Amniotic epithelial cell (primary cell): ENCODE results near the gene CT45A8.
"Not testable (repeated sequence)": the region's sequence is repeated elsewhere in the genome, so short reads cannot be mapped to it uniquely, and the experiment has no call there.

Experiments used
- DNase-seq: peaks from one replicate; pipeline ENCODE4 v3.0.0-alpha.2; 2010; ENCODE audit warnings: low read depth

Gene CT45A8, protein sequence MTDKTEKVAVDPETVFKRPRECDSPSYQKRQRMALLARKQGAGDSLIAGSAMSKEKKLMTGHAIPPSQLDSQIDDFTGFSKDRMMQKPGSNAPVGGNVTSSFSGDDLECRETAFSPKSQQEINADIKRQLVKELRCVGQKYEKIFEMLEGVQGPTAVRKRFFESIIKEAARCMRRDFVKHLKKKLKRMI

DNA sequence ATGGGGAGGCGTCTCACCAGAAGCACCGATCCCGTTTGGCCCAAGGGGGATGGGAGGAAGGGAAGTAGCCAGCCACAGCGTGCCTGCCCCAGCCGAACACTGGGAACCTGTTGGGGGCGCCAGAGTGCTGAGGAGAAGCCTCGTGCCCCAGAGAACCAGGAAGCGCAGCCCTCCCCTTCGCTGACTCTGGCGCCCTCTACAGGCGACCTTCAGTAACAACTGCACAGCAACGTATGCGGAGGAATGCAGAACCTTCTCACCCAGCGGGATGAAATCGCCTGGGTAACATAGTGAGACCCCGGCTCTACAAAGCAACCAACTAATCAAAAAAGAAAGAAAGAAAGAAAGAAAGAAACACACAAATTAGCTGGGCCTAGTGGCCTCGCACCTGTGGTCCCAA is at the start of gene CT45A8:
Gene CT45A8 (minus strand): TSS at position 101 of the 400 bp plus-strand sequence. CDS start 3,755 bp downstream, outside the sequence.
- DNase-seq = not testable (repeated sequence)

DNA sequence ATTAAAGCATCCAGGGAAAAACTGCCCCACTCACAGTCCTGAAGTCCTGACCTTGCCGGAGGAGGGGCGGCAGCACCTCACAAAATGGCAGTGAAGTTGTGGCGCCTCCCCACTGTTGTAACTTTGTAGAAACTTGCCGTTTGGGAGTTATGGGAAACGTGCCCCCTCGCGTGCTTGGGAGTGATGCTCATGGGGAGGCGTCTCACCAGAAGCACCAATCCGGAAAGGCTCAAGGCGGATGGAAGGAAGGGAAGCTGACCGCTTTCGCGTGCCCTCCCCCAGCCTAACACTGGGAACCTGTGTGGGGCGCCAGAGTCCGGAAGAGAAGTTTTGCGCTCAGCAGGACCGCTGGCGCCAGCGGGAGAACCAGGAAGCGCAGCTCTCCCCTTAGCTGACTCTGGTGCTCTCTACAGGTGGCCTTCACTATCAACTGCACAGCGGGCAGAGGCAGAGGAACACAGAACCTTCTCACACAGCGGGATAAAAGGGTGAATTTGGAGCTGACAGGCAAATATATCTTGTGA is 39.0 kb upstream of the CT45A8 start, which contains the start of the genes CT45A10 and SAGE1:
Gene CT45A10 (minus strand): TSS at position 151 of the 524 bp plus-strand sequence. CDS start 8,100 bp downstream, outside the sequence.
Gene SAGE1 (plus strand): TSS at position 423 of the 524 bp plus-strand sequence. CDS start 2,527 bp downstream, outside the sequence.
- no peak for DNase-seq

GRCh38 chrX:135892781-135893180 is 38.4 kb upstream of the CT45A8 start:
- DNase-seq = no peak

GRCh38 chrX:135890087-135890585 is 35.8 kb upstream of the CT45A8 start:
- DNase-seq = no peak

DNA sequence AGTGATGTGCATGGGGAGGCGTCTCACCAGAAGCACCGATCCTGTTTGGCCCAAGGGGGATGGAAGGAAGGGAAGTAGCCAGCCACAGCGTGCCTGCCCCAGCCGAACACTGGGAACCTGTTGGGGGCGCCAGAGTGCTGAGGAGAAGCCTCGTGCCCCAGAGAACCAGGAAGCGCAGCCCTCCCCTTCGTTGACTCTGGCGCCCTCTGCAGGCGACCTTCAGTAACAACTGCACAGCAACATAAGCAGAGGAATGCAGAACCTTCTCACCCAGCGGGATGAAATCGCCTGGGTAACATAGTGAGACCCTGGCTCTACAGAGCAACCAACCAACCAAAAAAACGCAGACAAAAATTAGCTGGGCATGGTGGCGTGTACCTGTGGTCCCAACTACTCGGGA is 34.6 kb upstream of the CT45A8 start:
- DNase-seq = not testable (repeated sequence)

- DNase-seq = not testable (repeated sequence)
Measured at GRCh38 chrX:135888230-135888629, 33.9 kb upstream of the CT45A8 start.

- not testable (repeated sequence) for DNase-seq
Measured at GRCh38 chrX:135882741-135883140, 28.4 kb upstream of the CT45A8 start.

- not testable (repeated sequence) for DNase-seq
Measured at GRCh38 chrX:135871712-135872111, 17.4 kb upstream of the CT45A8 start, which contains the start of gene CT45A9. Gene CT45A9 (minus strand): TSS chrX:135871812. CDS start chrX:135868061, 3,751 bp downstream.

- DNase-seq = not testable (repeated sequence)
Measured at GRCh38 chrX:135837180-135837579, 17.2 kb downstream of the CT45A8 start, which contains the start of gene CT45A7. Gene CT45A7 (minus strand): TSS chrX:135837280. CDS start chrX:135833533, 3,747 bp downstream.

DNA sequence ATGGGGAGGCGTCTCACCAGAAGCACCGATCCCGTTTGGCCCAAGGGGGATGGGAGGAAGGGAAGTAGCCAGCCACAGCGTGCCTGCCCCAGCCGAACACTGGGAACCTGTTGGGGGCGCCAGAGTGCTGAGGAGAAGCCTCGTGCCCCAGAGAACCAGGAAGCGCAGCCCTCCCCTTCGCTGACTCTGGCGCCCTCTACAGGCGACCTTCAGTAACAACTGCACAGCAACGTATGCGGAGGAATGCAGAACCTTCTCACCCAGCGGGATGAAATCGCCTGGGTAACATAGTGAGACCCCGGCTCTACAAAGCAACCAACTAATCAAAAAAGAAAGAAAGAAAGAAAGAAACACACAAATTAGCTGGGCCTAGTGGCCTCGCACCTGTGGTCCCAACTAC is 34.4 kb downstream of the CT45A8 start, which contains the start of gene CT45A2:
Gene CT45A2 (minus strand): TSS at position 101 of the 400 bp plus-strand sequence. CDS start 3,747 bp downstream, outside the sequence.
- not testable (repeated sequence) for DNase-seq

GRCh38 chrX:135802687-135803086 is 51.7 kb downstream of the CT45A8 start, which contains the start of gene CT45A6:
Gene CT45A6 (minus strand): TSS chrX:135802787. CDS start chrX:135798993, 3,794 bp downstream.
- DNase-seq = not testable (repeated sequence)
